OCI-LY3 (cell line): Measurements from ENCODE around the gene CLCN4.

Source experiments
- H2AFZ ChIP-seq: fragments of 200-600, 300-600 bp; shearing (Covaris generic); 2 replicates; pipeline ENCODE4 v1.6.0; 2014; ENCODE audit warnings: antibody characterized with exemption, low read depth, low read length
- H3K27ac ChIP-seq: fragments of 200-600, 300-600 bp; sonication (generic); 2 replicates; pipeline ENCODE4 v1.5.1; 2014; ENCODE audit warnings: mild to moderate bottlenecking, low read length, moderate library complexity, mixed read lengths
- H3K27me3 ChIP-seq: fragments of 200-600, 300-600 bp; sonication (generic); 2 replicates; pipeline ENCODE4 v1.6.1; 2014; ENCODE audit warnings: low read depth, low read length, mixed read lengths
- H3K36me3 ChIP-seq: fragments of 200-600, 300-600 bp; sonication (generic); replicated peaks from 2 replicates; pipeline ENCODE3; 2014; ENCODE audit warnings: low read depth, low read length, mixed read lengths
- H3K4me1 ChIP-seq: fragments of 300-600, 200-600 bp; sonication (generic); 2 replicates; pipeline ENCODE4 v1.6.1; 2014; ENCODE audit warnings: low read length, mixed read lengths
- H3K4me2 ChIP-seq: fragments of 200-600, 300-600 bp; sonication (generic); 2 replicates; pipeline ENCODE4 v1.6.1; 2014; ENCODE audit warnings: low read length, mixed read lengths
- H3K4me3 ChIP-seq: fragments of 300-600, 200-600 bp; sonication (generic); 2 replicates; pipeline ENCODE4 v1.5.1; 2014; ENCODE audit warnings: antibody characterized with exemption, mild to moderate bottlenecking, low read length, moderate library complexity
- H3K79me2 ChIP-seq: fragments of 300-600, 200-600 bp; shearing (Covaris generic); 2 replicates; pipeline ENCODE4 v1.6.1; 2014; ENCODE audit warnings: mild to moderate bottlenecking, low read length, mixed read lengths
- H3K9ac ChIP-seq: fragments of 300-600, 200-600 bp; shearing (Covaris generic); 2 replicates; pipeline ENCODE4 v1.6.0; 2014; ENCODE audit warnings: mild to moderate bottlenecking, low read length, moderate library complexity
- H3K9me3 ChIP-seq: fragments of 200-600, 300-600 bp; shearing (Covaris generic); 2 replicates; pipeline ENCODE4 v1.6.1; 2014; ENCODE audit warnings: low read length, mixed read lengths; ENCODE audit not compliant: insufficient read depth
- H4K20me1 ChIP-seq: fragments of 200-600, 300-600 bp; sonication (generic); 2 replicates; pipeline ENCODE4 v1.6.1; 2016; ENCODE audit warnings: low read length, mixed read lengths; ENCODE audit not compliant: insufficient read depth
- CTCF ChIP-seq: fragments of 200-600, 300-600 bp; sonication (generic); IDR thresholded peaks from 2 replicates; pipeline ENCODE4 v1.5.1; 2014; ENCODE audit warnings: antibody characterized with exemption, low read length, low read depth
- EZH2phosphoT487 ChIP-seq: fragments of 200-600 bp; shearing (Covaris generic); IDR thresholded peaks from 2 replicates; pipeline ENCODE4 v1.6.1; 2018; ENCODE audit warnings: antibody characterized with exemption, mixed run types, low read depth

The CLCN4 gene

GRCh38 chrX:10230222-10230621, 73.4 kb downstream of the CLCN4 start:
- no peak overlapping the region for H3K9ac ChIP-seq
- no peaks in the 10 kb centered on the region for H4K20me1 ChIP-seq
- H3K9me3 ChIP-seq: no peaks in the 10 kb centered on the region
- no peak overlapping the region for H3K4me3 ChIP-seq
- no peaks in the 10 kb centered on the region for H3K27me3 ChIP-seq
- H3K36me3 ChIP-seq: no peaks in the 10 kb centered on the region
- no peak overlapping the region for H2AFZ ChIP-seq
- TF ChIP-seq EZH2phosphoT487 (no peak), CTCF (no peak)
- no peaks in the 10 kb centered on the region for H3K4me1 ChIP-seq
- no peak overlapping the region for H3K4me2 ChIP-seq
- no peak overlapping the region for H3K27ac ChIP-seq
- H3K79me2 ChIP-seq: no peaks in the 10 kb centered on the region

GRCh38 chrX:10231461-10231860, 74.7 kb downstream of the CLCN4 start:
- Histone ChIP-seq H3K9me3 (no peaks in the 10 kb centered on the region), H3K36me3 (no peaks in the 10 kb centered on the region), H3K4me3 (no peak overlapping the region), H3K27me3 (no peaks in the 10 kb centered on the region), H3K79me2 (no peaks in the 10 kb centered on the region), H4K20me1 (no peaks in the 10 kb centered on the region), H3K27ac (no peak overlapping the region), H3K4me1 (no peaks in the 10 kb centered on the region), H2AFZ (no peak overlapping the region), H3K9ac (no peak overlapping the region), H3K4me2 (no peak overlapping the region)
- TF ChIP-seq CTCF (no peak), EZH2phosphoT487 (no peak)

- Histone ChIP-seq H3K4me2 (no peak overlapping the region), H3K36me3 (no peaks in the 10 kb centered on the region), H4K20me1 (no peaks in the 10 kb centered on the region), H3K27ac (no peak overlapping the region), H3K9me3 (no peaks in the 10 kb centered on the region), H3K9ac (no peak overlapping the region), H3K4me3 (no peak overlapping the region), H3K79me2 (no peaks in the 10 kb centered on the region), H3K4me1 (no peaks in the 10 kb centered on the region), H2AFZ (no peak overlapping the region), H3K27me3 (no peaks in the 10 kb centered on the region; the same call in 1 of the 2 replicates)
- TF ChIP-seq EZH2phosphoT487 (no peak), CTCF (no peak)
Measured at GRCh38 chrX:10233173-10233572, 76.4 kb downstream of the CLCN4 start.

- TF ChIP-seq CTCF (no peak), EZH2phosphoT487 (no peak)
- no peak overlapping the region for H3K27ac ChIP-seq
- H3K4me1 ChIP-seq: no peaks in the 10 kb centered on the region
- H3K9ac ChIP-seq: no peak overlapping the region
- H3K4me3 ChIP-seq: no peak overlapping the region
- no peaks in the 10 kb centered on the region; the same call in 1 of the 2 replicates for H3K27me3 ChIP-seq
- H3K9me3 ChIP-seq: no peaks in the 10 kb centered on the region
- no peaks in the 10 kb centered on the region for H3K36me3 ChIP-seq
- H2AFZ ChIP-seq: no peak overlapping the region
- H4K20me1 ChIP-seq: no peaks in the 10 kb centered on the region
- no peaks in the 10 kb centered on the region for H3K79me2 ChIP-seq
- H3K4me2 ChIP-seq: no peak overlapping the region
Measured at GRCh38 chrX:10233696-10234095, 76.9 kb downstream of the CLCN4 start.
